CD14-positive monocyte (primary cell): ENCODE data around the gene TMEM132C. TPM values are rescaled to one million over a fixed set of nuclear protein-coding genes. Genes with fewer than 3 reads are reported as not detected.

Source experiments
- DNase-seq, 3 donors: peaks; one replicate each; pipeline ENCODE4 v3.0.0-alpha.2; 2011 to 2022
- H2AFZ ChIP-seq: 2 replicates; pipeline ENCODE4 v1.6.0; 2012; ENCODE audit warnings: mild to moderate bottlenecking, low read depth, low read length, inconsistent platforms; ENCODE audit not compliant: insufficient read depth, poor library complexity, severe bottlenecking
- H3K27ac ChIP-seq, 2 donors: 1 replicate in 1 of 2; 2 replicates in 1 of 2; pipeline ENCODE4 v1.5.1; 2012 to 2013; ENCODE audit warnings: low read length in 2 of 2, control low read depth in 1 of 2, inconsistent platforms in 1 of 2, low read depth in 1 of 2, mild to moderate bottlenecking in 1 of 2
- H3K27me3 ChIP-seq, 2 donors: one replicate each; pipeline versions ENCODE4 v1.6.0 to v1.6.1; 2011 to 2013; ENCODE audit warnings: low read length in 2 of 2; ENCODE audit not compliant: control insufficient read depth in 2 of 2, insufficient read depth in 2 of 2
- H3K36me3 ChIP-seq, 2 donors: replicated peaks in 1 of 2; 1 replicate in 1 of 2; 2 replicates in 1 of 2; pipeline versions ENCODE4 v1.5.1 to v1.6.1; 2012 to 2013; ENCODE audit warnings: low read length in 2 of 2, control low read depth in 1 of 2, inconsistent platforms in 1 of 2, mild to moderate bottlenecking in 1 of 2; ENCODE audit not compliant: insufficient read depth in 2 of 2, control insufficient read depth in 1 of 2
- H3K4me1 ChIP-seq, 2 donors: 1 replicate in 1 of 2; 2 replicates in 1 of 2; pipeline versions ENCODE4 v1.5.1 to v1.6.1; 2012 to 2013; ENCODE audit warnings: low read length in 2 of 2, control low read depth in 1 of 2, inconsistent platforms in 1 of 2, mild to moderate bottlenecking in 1 of 2, moderate library complexity in 1 of 2; ENCODE audit not compliant: insufficient read depth in 2 of 2, control insufficient read depth in 1 of 2
- H3K4me2 ChIP-seq: replicated peaks from 2 replicates; pipeline ENCODE3; 2012; ENCODE audit warnings: low read length, moderate library complexity, mild to moderate bottlenecking; ENCODE audit not compliant: poor library complexity, severe bottlenecking; ENCODE audit errors: extremely low read depth
- H3K4me3 ChIP-seq, 3 experiments: fragments of 200-600 bp in 1 of 3; sonication (generic) in 1 of 3; replicated peaks in 1 of 3; 1 replicate in 2 of 3; 2 replicates in 1 of 3; pipeline ENCODE4 v1.5.1; 2011 to 2013; ENCODE audit warnings: low read length in 3 of 3, mild to moderate bottlenecking in 3 of 3, control low read depth in 2 of 3, low read depth in 2 of 3, inconsistent platforms in 1 of 3, moderate library complexity in 1 of 3
- H3K79me2 ChIP-seq: 2 replicates; pipeline ENCODE4 v1.6.0; 2012; ENCODE audit warnings: mild to moderate bottlenecking, control low read depth, inconsistent platforms, low read length, moderate library complexity; ENCODE audit not compliant: insufficient read depth
- H3K9ac ChIP-seq: 2 replicates; pipeline ENCODE4 v1.6.0; 2017; ENCODE audit warnings: low read length, mild to moderate bottlenecking; ENCODE audit not compliant: insufficient read depth, poor library complexity, severe bottlenecking
- H3K9me3 ChIP-seq, 2 donors: replicated peaks in 1 of 2; 1 replicate in 1 of 2; 2 replicates in 1 of 2; pipeline versions ENCODE4 v1.5.1 to v1.6.1; 2012 to 2013; ENCODE audit warnings: low read length in 2 of 2, control low read depth in 1 of 2; ENCODE audit not compliant: control insufficient read depth in 1 of 2, insufficient read depth in 1 of 2
- H4K20me1 ChIP-seq: 2 replicates; pipeline ENCODE4 v1.6.0; 2012; ENCODE audit warnings: mild to moderate bottlenecking, low read length, control low read depth, moderate library complexity; ENCODE audit not compliant: insufficient read depth
- H3K27ac Mint-ChIP-seq, 7 donors: one replicate each; pipeline ENCODE4 v1.8.0; 2020; ENCODE audit warnings: mild to moderate bottlenecking in 7 of 7, mixed read lengths in 7 of 7, moderate library complexity in 6 of 7, inconsistent platforms in 2 of 7
- H3K27me3 Mint-ChIP-seq, 3 donors: one replicate each; pipeline ENCODE4 v1.8.0; 2021 to 2022; ENCODE audit warnings: low read depth in 3 of 3, mild to moderate bottlenecking in 3 of 3, mixed read lengths in 3 of 3, moderate library complexity in 3 of 3, inconsistent platforms in 1 of 3
- H3K36me3 Mint-ChIP-seq, 2 donors: one replicate each; pipeline ENCODE4 v1.8.0; 2020; ENCODE audit warnings: mixed read lengths in 2 of 2, inconsistent platforms in 1 of 2, mild to moderate bottlenecking in 1 of 2
- H3K4me1 Mint-ChIP-seq: one replicate; pipeline ENCODE4 v1.8.0; 2020; ENCODE audit warnings: mild to moderate bottlenecking, mixed read lengths
- H3K4me3 Mint-ChIP-seq, 2 donors: one replicate each; pipeline ENCODE4 v1.8.0; 2020; ENCODE audit warnings: mild to moderate bottlenecking in 2 of 2, mixed read lengths in 2 of 2, moderate library complexity in 1 of 2
- H3K9me3 Mint-ChIP-seq, 7 donors: one replicate each; pipeline ENCODE4 v1.8.0; 2020 to 2022; ENCODE audit warnings: mixed read lengths in 7 of 7, mild to moderate bottlenecking in 6 of 7, moderate library complexity in 6 of 7, inconsistent platforms in 2 of 7
- WGBS: methylation state at CpG from one replicate; pipeline ENCODE4 v1.1.5; 2013; ENCODE audit warnings: missing lambda C conversion rate; ENCODE audit not compliant: insufficient coverage; 5-methylcytosine and 5-hydroxymethylcytosine counted together
- intact Hi-C, 2 donors: fragments of 100-400 bp; cut with micrococcal nuclease; formaldehyde crosslinking; loops; one replicate each; pipeline versions ENCODE4 v1.15.0 to v1.15.1; 2023
- polyA plus RNA-seq, 3 donors: library from polyadenylated mRNA; depleted of rRNA in 1 of 3; unstranded in 2 of 3; stranded (reverse) in 1 of 3; fragments of 300-500 nt in 2 of 3; fragments of >200 nt in 1 of 3; fragmentation: Illumina TruSeq in 2 of 3; gene quantifications; 1 replicate in 2 of 3; 2 replicates in 1 of 3; pipeline ENCODE4 v1.2.3, GENCODE V29; 2012 to 2021
- TF ChIP-seq, protein P1 (sequence below): fragments of 200-600 bp; IDR thresholded peaks from one replicate; pipeline ENCODE4 v1.8.0; 2022; ENCODE audit warnings: antibody characterized with exemption, mild to moderate bottlenecking

The TMEM132C gene
- polyA plus RNA-seq, 3 donors: not detected

DNA sequence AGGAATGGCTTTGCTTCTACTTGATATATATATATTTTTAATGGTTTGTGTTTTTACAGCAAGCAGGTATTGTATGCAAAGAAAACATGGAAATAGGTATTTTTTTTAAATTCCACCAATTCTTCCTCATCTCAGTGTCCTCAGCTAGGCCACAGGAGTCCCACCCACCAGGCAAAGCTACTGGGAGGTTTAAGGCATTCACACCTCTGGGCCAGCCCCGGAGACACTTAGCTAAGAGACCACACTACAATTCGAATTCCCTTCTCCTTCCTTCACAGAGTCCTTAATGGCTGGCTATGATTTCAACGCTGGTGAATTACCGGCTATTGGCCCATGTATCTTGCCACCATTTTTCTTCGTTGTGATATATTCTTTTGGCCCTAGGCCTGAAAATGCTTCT lies 485.4 kb downstream of the TMEM132C start:
- DNase-seq: no peak
- Histone ChIP-seq H3K79me2 (no peaks in the 10 kb centered on the region), H3K4me3 (no peak overlapping the region), H3K27ac (no peak overlapping the region), H3K4me1 (no peaks in the 10 kb centered on the region), H3K9ac (no peak overlapping the region), H2AFZ (no peak overlapping the region), H3K9me3 (no peaks in the 10 kb centered on the region), H3K27me3 (no peaks in the 10 kb centered on the region), H4K20me1 (no peaks in the 10 kb centered on the region), H3K36me3 (no peaks in the 10 kb centered on the region), H3K4me2 (no peak overlapping the region)
- no peaks in the 10 kb centered on the region for H3K4me1 Mint-ChIP-seq
- 88% methylated on average over 5 of the region's 5 CpGs for WGBS
- no peak overlapping the region for H3K27ac Mint-ChIP-seq
- intact Hi-C loops: no loop called here
- TF ChIP-seq, protein P1, sequence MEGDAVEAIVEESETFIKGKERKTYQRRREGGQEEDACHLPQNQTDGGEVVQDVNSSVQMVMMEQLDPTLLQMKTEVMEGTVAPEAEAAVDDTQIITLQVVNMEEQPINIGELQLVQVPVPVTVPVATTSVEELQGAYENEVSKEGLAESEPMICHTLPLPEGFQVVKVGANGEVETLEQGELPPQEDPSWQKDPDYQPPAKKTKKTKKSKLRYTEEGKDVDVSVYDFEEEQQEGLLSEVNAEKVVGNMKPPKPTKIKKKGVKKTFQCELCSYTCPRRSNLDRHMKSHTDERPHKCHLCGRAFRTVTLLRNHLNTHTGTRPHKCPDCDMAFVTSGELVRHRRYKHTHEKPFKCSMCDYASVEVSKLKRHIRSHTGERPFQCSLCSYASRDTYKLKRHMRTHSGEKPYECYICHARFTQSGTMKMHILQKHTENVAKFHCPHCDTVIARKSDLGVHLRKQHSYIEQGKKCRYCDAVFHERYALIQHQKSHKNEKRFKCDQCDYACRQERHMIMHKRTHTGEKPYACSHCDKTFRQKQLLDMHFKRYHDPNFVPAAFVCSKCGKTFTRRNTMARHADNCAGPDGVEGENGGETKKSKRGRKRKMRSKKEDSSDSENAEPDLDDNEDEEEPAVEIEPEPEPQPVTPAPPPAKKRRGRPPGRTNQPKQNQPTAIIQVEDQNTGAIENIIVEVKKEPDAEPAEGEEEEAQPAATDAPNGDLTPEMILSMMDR: no peak
- H3K9me3 Mint-ChIP-seq: peaks cover 0 to 15% (median 2%) of the 10 kb centered on the region in 7 donors
- H3K36me3 Mint-ChIP-seq: no peaks in the 10 kb centered on the region
- H3K27me3 Mint-ChIP-seq: peaks cover 4 to 10% (median 6%) of the 10 kb centered on the region in 3 donors
- no peak overlapping the region for H3K4me3 Mint-ChIP-seq

DNA sequence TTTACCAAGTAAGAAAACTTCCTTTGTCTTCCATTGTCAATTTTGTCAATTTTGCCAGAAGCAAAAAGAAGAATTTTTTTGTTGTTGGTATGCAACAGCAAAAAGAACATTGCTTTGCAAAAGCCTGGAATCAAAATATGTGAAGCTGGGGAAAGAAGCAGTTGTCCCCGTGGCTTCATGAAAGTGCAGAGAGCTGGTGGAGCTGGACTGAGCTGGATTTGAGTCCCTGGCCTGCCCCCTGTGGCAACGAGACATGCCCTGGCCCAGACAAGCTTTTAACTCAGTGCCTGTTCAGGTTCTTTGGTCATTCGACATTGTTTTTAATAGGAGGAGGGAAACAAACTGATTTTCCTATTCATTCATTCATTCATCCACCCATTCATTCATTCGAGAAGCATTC lies 486.5 kb downstream of the TMEM132C start:
- TF ChIP-seq, protein P1: no peak
- Histone ChIP-seq H3K4me2 (no peak overlapping the region), H3K27ac (no peak overlapping the region), H3K27me3 (no peaks in the 10 kb centered on the region), H3K9me3 (no peaks in the 10 kb centered on the region), H2AFZ (no peak overlapping the region), H3K36me3 (no peaks in the 10 kb centered on the region), H4K20me1 (no peaks in the 10 kb centered on the region), H3K4me3 (no peak overlapping the region), H3K4me1 (no peaks in the 10 kb centered on the region), H3K79me2 (no peaks in the 10 kb centered on the region), H3K9ac (no peak overlapping the region)
- no peaks in the 10 kb centered on the region for H3K4me1 Mint-ChIP-seq
- H3K9me3 Mint-ChIP-seq: peaks cover 0 to 13% (median 2%) of the 10 kb centered on the region in 7 donors
- H3K27me3 Mint-ChIP-seq: peaks cover 0 to 10% (median 6%) of the 10 kb centered on the region in 3 donors
- DNase-seq: no peak
- no peaks in the 10 kb centered on the region for H3K36me3 Mint-ChIP-seq
- intact Hi-C loops: no loop called here
- WGBS: 100% methylated on average over 1 of the region's 4 CpGs
- no peak overlapping the region for H3K27ac Mint-ChIP-seq
- no peak overlapping the region for H3K4me3 Mint-ChIP-seq
